ENCODE results near the gene OMP. TPM values are rescaled to one million over a fixed set of nuclear protein-coding genes. Genes with fewer than 3 reads are reported as not detected.

Gene OMP
- total RNA-seq, 2 experiments from 2014 or later: not detected

DNA sequence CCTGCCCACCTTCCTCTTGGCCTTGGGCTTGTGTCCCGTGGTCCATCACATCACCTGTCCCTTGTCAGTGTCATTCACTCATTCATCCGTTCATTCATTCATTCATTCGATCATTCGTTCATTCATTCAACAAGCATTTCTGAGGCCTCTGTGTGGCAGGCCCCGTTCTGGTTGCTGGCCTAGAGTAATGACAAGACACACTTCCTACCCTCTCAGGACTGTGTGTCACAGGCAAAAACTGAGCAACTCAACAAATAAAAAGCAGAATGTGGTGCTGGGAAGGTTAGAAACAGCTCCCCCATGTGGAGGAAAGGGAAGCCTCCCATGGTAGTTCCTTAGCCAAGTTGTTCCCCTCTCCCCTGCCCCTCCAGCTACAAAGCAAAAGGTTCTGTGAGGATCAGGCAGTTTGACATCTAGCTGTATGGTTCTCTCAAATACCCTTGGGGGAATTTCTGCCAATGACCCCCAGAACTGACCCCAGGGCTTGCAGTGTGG is 1.6 kb upstream of the OMP start:
- H3K36me3 Mint-ChIP-seq (ENCODE audit: low read depth): no peaks in the 10 kb centered on the region
- H3K4me1 Mint-ChIP-seq (ENCODE audit: low read depth): no peaks in the 10 kb centered on the region
- no peaks in the 10 kb centered on the region for H3K27me3 Mint-ChIP-seq
- Histone ChIP-seq H3K36me3 (ENCODE audit: insufficient read depth, low read length) (no peaks in the 10 kb centered on the region), H3K4me3 (ENCODE audit: low read length) (no peak overlapping the region), H3K9me3 (ENCODE audit: control insufficient read depth in 1 of 2, insufficient read depth in 1 of 2, low read length in 2 of 2) (peaks cover 0 to 5% of the 10 kb centered on the region in 2 experiments), H3K4me1 (ENCODE audit: insufficient read depth, low read length) (no peaks in the 10 kb centered on the region), H3K27me3 (ENCODE audit: control insufficient read depth in 1 of 2, insufficient read depth in 2 of 2, low read length in 2 of 2) (no peaks in the 10 kb centered on the region), H3K27ac (ENCODE audit: low read depth in 1 of 2, low read length in 2 of 2) (no peak overlapping the region)
- intact Hi-C loops (cut with DNase I, micrococcal nuclease): no loop called here
- H3K9me3 Mint-ChIP-seq: no peaks in the 10 kb centered on the region
- no peak overlapping the region for H3K4me3 Mint-ChIP-seq
- ChIA-PET CTCF (interaction anchor here (1.4 kb wide), 1 partner anchor 9 kb away, joined by 4 read pairs; no protein-coding TSS in a partner anchor), POLR2A (no interaction called here)
- ATAC-seq (ENCODE audit: poor library complexity) (no peak), DNase-seq (peak in 1 of 14 experiments; percentile 16)
- no peak overlapping the region for H3K27ac Mint-ChIP-seq
- TF ChIP-seq, protein P1, sequence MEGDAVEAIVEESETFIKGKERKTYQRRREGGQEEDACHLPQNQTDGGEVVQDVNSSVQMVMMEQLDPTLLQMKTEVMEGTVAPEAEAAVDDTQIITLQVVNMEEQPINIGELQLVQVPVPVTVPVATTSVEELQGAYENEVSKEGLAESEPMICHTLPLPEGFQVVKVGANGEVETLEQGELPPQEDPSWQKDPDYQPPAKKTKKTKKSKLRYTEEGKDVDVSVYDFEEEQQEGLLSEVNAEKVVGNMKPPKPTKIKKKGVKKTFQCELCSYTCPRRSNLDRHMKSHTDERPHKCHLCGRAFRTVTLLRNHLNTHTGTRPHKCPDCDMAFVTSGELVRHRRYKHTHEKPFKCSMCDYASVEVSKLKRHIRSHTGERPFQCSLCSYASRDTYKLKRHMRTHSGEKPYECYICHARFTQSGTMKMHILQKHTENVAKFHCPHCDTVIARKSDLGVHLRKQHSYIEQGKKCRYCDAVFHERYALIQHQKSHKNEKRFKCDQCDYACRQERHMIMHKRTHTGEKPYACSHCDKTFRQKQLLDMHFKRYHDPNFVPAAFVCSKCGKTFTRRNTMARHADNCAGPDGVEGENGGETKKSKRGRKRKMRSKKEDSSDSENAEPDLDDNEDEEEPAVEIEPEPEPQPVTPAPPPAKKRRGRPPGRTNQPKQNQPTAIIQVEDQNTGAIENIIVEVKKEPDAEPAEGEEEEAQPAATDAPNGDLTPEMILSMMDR (IDR thresholded peaks at IDR 0.05): no peak

DNA sequence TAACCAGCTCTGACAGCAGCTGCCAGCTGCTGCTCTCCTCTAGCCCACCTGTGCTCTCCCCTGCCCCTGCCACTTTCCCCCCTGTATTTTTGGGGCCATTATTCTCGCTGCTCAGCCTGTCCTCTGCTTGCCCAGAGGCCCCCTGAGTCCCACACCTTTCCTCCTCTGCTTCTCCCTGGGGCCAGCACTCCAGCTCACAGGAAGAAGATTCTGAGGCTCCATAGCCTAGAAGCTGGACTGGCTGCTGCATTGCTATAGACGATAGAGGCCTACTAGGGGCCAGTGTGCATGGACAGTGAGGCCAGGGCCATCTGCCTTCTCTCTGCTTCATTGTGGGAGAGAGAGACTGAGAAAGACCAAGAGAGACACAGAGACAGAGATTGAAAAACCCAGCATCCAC is 679 bp downstream of the OMP start:
- no peaks in the 10 kb centered on the region for H3K36me3 ChIP-seq (ENCODE audit: insufficient read depth, low read length)
- Mint-ChIP-seq H3K27me3 (no peaks in the 10 kb centered on the region), H3K4me1 (ENCODE audit: low read depth) (no peaks in the 10 kb centered on the region), H3K36me3 (ENCODE audit: low read depth) (no peaks in the 10 kb centered on the region), H3K4me3 (no peak overlapping the region), H3K27ac (no peak overlapping the region), H3K9me3 (no peaks in the 10 kb centered on the region)
- no peaks in the 10 kb centered on the region for H3K4me1 ChIP-seq (ENCODE audit: insufficient read depth, low read length)
- no peak overlapping the region for H3K27ac ChIP-seq (ENCODE audit: low read depth in 1 of 2, low read length in 2 of 2)
- CTCF ChIA-PET: no interaction called here
- POLR2A ChIA-PET: no interaction called here
- H3K27me3 ChIP-seq (ENCODE audit: control insufficient read depth in 1 of 2, insufficient read depth in 2 of 2, low read length in 2 of 2): no peaks in the 10 kb centered on the region
- TF ChIP-seq, protein P1 (IDR thresholded peaks at IDR 0.05): no peak
- intact Hi-C loops (cut with DNase I, micrococcal nuclease): no loop called here
- H3K4me3 ChIP-seq (ENCODE audit: low read length): no peak overlapping the region
- DNase-seq (no peak), ATAC-seq (ENCODE audit: poor library complexity) (no peak)
- H3K9me3 ChIP-seq (ENCODE audit: control insufficient read depth in 1 of 2, insufficient read depth in 1 of 2, low read length in 2 of 2): peaks cover 0 to 5% of the 10 kb centered on the region in 2 experiments

DNA sequence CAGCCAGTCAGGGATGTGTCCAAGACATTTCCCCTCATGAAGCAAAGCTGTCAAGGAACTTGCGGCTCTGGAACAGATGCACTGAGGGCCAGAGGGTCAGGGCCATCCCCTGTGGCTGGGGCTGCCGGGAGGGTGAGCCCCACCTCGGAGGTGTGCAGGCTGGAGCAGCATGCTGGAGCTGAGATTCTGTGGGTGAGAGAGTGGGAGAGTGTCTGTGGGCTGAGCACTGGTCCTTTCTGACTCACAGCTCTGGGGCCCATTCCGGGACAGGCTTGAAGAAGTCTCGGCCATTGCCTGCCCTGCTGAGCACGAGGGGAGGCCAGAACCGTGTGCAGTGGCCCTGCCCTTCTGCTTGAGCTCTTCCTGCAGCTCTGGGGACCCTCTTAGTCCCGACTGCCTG is 2.1 kb downstream of the OMP start:
- no peak overlapping the region for H3K4me3 Mint-ChIP-seq
- H3K27me3 Mint-ChIP-seq: no peaks in the 10 kb centered on the region
- no peak overlapping the region for H3K27ac Mint-ChIP-seq
- Histone ChIP-seq H3K9me3 (ENCODE audit: control insufficient read depth in 1 of 2, insufficient read depth in 1 of 2, low read length in 2 of 2) (peaks cover 0 to 5% of the 10 kb centered on the region in 2 experiments), H3K27ac (ENCODE audit: low read depth in 1 of 2, low read length in 2 of 2) (no peak overlapping the region), H3K4me3 (ENCODE audit: low read length) (no peak overlapping the region), H3K36me3 (ENCODE audit: insufficient read depth, low read length) (no peaks in the 10 kb centered on the region), H3K27me3 (ENCODE audit: control insufficient read depth in 1 of 2, insufficient read depth in 2 of 2, low read length in 2 of 2) (no peaks in the 10 kb centered on the region), H3K4me1 (ENCODE audit: insufficient read depth, low read length) (no peaks in the 10 kb centered on the region)
- DNase-seq (no peak), ATAC-seq (ENCODE audit: poor library complexity) (no peak)
- CTCF ChIA-PET: interaction anchor here (0.6 to 1.3 kb wide), 3 partner anchors 14 to 57 kb away, joined by 3 read pairs; no protein-coding TSS in a partner anchor
- H3K9me3 Mint-ChIP-seq: no peaks in the 10 kb centered on the region
- POLR2A ChIA-PET: no interaction called here
- H3K36me3 Mint-ChIP-seq (ENCODE audit: low read depth): no peaks in the 10 kb centered on the region
- intact Hi-C loops (cut with DNase I, micrococcal nuclease): no loop called here
- TF ChIP-seq, protein P1 (IDR thresholded peaks at IDR 0.05): no peak
- no peaks in the 10 kb centered on the region for H3K4me1 Mint-ChIP-seq (ENCODE audit: low read depth)
